Pancreas (tissue), 10 donors: Measurements from ENCODE around the gene ARHGEF6. TPM values are rescaled to one million over a fixed set of nuclear protein-coding genes. Genes with fewer than 3 reads are reported as not detected.

Experiments
- ATAC-seq, 4 donors: fragments of 200-7000 bp; cut with Tn5 transposase; one replicate each; pipeline versions ENCODE4 v1.8.0 to v1.9.1; 2020; ENCODE audit warnings: mild to moderate bottlenecking in 4 of 4, moderate library complexity in 4 of 4
- DNase-seq, 6 donors: peaks; one replicate each; pipeline ENCODE4 v3.0.0-alpha.2; 2020
- FAIRE-seq: peaks from 2 replicates; lab custom pipeline; 2012; peaks lifted over from hg19 to GRCh38; lab: Jason Lieb, UNC
- H3K27ac ChIP-seq, 4 donors: fragments of 200-600 bp; sonication (generic); 1 replicate in 3 of 4; 2 replicates in 1 of 4; pipeline versions ENCODE4 v1.5.0 to v1.8.0; 2020
- H3K27me3 ChIP-seq, 4 donors: fragments of 200-600 bp; one replicate each; pipeline ENCODE4 v1.8.0; 2021
- H3K36me3 ChIP-seq, 3 donors: fragments of 200-600 bp; sonication (generic) in 1 of 3; one replicate each; pipeline versions ENCODE4 v1.5.0 to v1.8.0; 2020 to 2021
- H3K4me1 ChIP-seq, 3 donors: fragments of 200-600 bp; one replicate each; pipeline ENCODE4 v1.8.0; 2021
- H3K4me3 ChIP-seq, 4 donors: fragments of 200-600 bp; sonication (generic) in 2 of 4; one replicate each; pipeline versions ENCODE4 v1.5.0 to v1.8.0; 2020 to 2021
- H3K9me3 ChIP-seq, 4 donors: fragments of 200-600 bp; one replicate each; pipeline ENCODE4 v1.8.0; 2021
- CTCF ChIP-seq, 4 donors: fragments of 200-600 bp; sonication (generic) in 3 of 4; IDR thresholded peaks; one replicate each; pipeline versions ENCODE4 v1.5.0 to v1.8.0; 2021; ENCODE audit warnings: antibody characterized with exemption in 4 of 4
- WGBS, 2 donors: extraction: QIAGEN DNeasy Blood & Tissue Kit; methylation state at CpG; one replicate each; pipeline ENCODE4 v1.1.7; 2013; 5-methylcytosine and 5-hydroxymethylcytosine counted together
- intact Hi-C, 3 donors: fragments of 100-400 bp; cut with DNase I; formaldehyde crosslinking; loops; one replicate each; pipeline versions ENCODE4 v1.11.1 to v1.14.2; 2022
- polyA plus RNA-seq, 2 donors: library from polyadenylated mRNA; stranded (reverse); fragments of 200-250 nt; gene quantifications; one replicate each; pipeline ENCODE4 v1.2.3, GENCODE V29; 2013
- total RNA-seq, 6 donors: library from RNA; stranded (reverse); fragmentation: NEBNext Ultra II Directional in 4 of 6; extraction: Animal tissue kit (Norgen Biotek cat#: 25700) in 4 of 6; gene quantifications; one replicate each; pipeline versions ENCODE4 v1.2.1 to v1.2.4, GENCODE V29; 2021 to 2023
- donor health status: healthy with polysubstance abuse.
- donor health status: DM: no; HTN: no; CAD: no; lungs with moderate emphysema.
- donor health status: DM: no; HTN: no; CAD: no.
- donor health status: control.
- donor health status: control.
- donor health status: Bipolar disorder and iron deficiency.
- donor health status: DM: yes; HTN: yes; CAD: no.
- donor health status: DM: no; HTN: no; CAD: no.
- donor health status: DM: no; HTN: no; CAD: no.
- donor health status: DM: yes; HTN: yes; CAD: no.

ARHGEF6 gene
- total and polyA plus RNA-seq, 8 donors = 1.2 to 6.2 (median 2.0) TPM

- no peak overlapping the region for H3K27ac ChIP-seq
- intact Hi-C loops = no loop called here
- 50 to 91% methylated on average over 3 of the region's 3 CpGs for WGBS, 2 donors
- H3K9me3 ChIP-seq = no peaks in the 10 kb centered on the region
- DNase-seq (no peak), ATAC-seq (no peak), FAIRE-seq (no peak)
- no peaks in the 10 kb centered on the region for H3K4me1 ChIP-seq
- TF ChIP-seq CTCF (IDR thresholded peaks at IDR 0.05) = no peak
- no peaks in the 10 kb centered on the region for H3K27me3 ChIP-seq
- H3K36me3 ChIP-seq = no peaks in the 10 kb centered on the region
- no peak overlapping the region for H3K4me3 ChIP-seq
These were observed 34.4 kb upstream of the ARHGEF6 start for GRCh38 chrX:136814847-136815750.

- 68 to 83% methylated on average over 1 of the region's 1 CpG for WGBS, 2 donors
- Histone ChIP-seq H3K27ac (no peak overlapping the region), H3K4me1 (no peaks in the 10 kb centered on the region), H3K9me3 (no peaks in the 10 kb centered on the region), H3K4me3 (no peak overlapping the region), H3K27me3 (no peaks in the 10 kb centered on the region), H3K36me3 (no peaks in the 10 kb centered on the region)
- ATAC-seq (no peak), FAIRE-seq (no peak), DNase-seq (no peak)
- no peak for TF ChIP-seq CTCF (IDR thresholded peaks at IDR 0.05)
- intact Hi-C loops = no loop called here
These were observed 31.6 kb upstream of the ARHGEF6 start for GRCh38 chrX:136812286-136812685.

- 76 to 80% methylated on average over 3 of the region's 3 CpGs for WGBS, 2 donors
- no peak overlapping the region for H3K4me3 ChIP-seq
- H3K9me3 ChIP-seq = no peaks in the 10 kb centered on the region
- H3K27me3 ChIP-seq = no peaks in the 10 kb centered on the region
- ATAC-seq = no peak
- H3K36me3 ChIP-seq = no peaks in the 10 kb centered on the region
- no peaks in the 10 kb centered on the region for H3K4me1 ChIP-seq
- intact Hi-C loops = no loop called here
- no peak overlapping the region for H3K27ac ChIP-seq
- TF ChIP-seq CTCF (IDR thresholded peaks at IDR 0.05) = no peak
- no peak for DNase-seq
- no peak for FAIRE-seq
These were observed 29.8 kb upstream of the ARHGEF6 start for GRCh38 chrX:136810493-136810892.

- 76 to 97% methylated on average over 1 of the region's 1 CpG for WGBS, 2 donors
- intact Hi-C loops = no loop called here
- TF ChIP-seq CTCF (IDR thresholded peaks at IDR 0.05) = no peak
- Histone ChIP-seq H3K27me3 (no peaks in the 10 kb centered on the region), H3K27ac (no peak overlapping the region), H3K36me3 (no peaks in the 10 kb centered on the region), H3K4me1 (no peaks in the 10 kb centered on the region), H3K4me3 (no peak overlapping the region), H3K9me3 (no peaks in the 10 kb centered on the region)
- FAIRE-seq (no peak), DNase-seq (no peak), ATAC-seq (no peak)
These were observed 26.2 kb upstream of the ARHGEF6 start for GRCh38 chrX:136806891-136807410.

- Histone ChIP-seq H3K36me3 (no peaks in the 10 kb centered on the region), H3K27me3 (no peaks in the 10 kb centered on the region), H3K27ac (no peak overlapping the region), H3K9me3 (no peaks in the 10 kb centered on the region), H3K4me3 (no peak overlapping the region), H3K4me1 (no peaks in the 10 kb centered on the region)
- intact Hi-C loops = no loop called here
- DNase-seq = no peak
- no peak for ATAC-seq
- no peak for TF ChIP-seq CTCF (IDR thresholded peaks at IDR 0.05)
- WGBS, 2 donors = 64 to 79% methylated on average over 2 of the region's 2 CpGs
- no peak for FAIRE-seq
These were observed 21.8 kb upstream of the ARHGEF6 start for GRCh38 chrX:136802515-136802914.
